BLaER1 treated with 17β-estradiol and CSF1 and Interleukin-3, amounts not matched to agents 10 nM and 100 nM (cell line): ENCODE measurements around the gene PNKP.

Source experiments
- H3K27ac ChIP-seq, 11 experiments: shearing (Covaris generic); formaldehyde crosslinking; 2 replicates each; pipeline ENCODE4 v1.8.1; 2022
- H3K27me3 ChIP-seq, 11 experiments: shearing (Covaris generic); formaldehyde crosslinking; 2 replicates each; pipeline ENCODE4 v1.8.1; 2022
- H3K36me3 ChIP-seq, 11 experiments: shearing (Covaris generic); formaldehyde crosslinking; 2 replicates each; pipeline ENCODE4 v1.8.1; 2022
- H3K4me1 ChIP-seq, 10 experiments: shearing (Covaris generic); formaldehyde crosslinking; 2 replicates each; pipeline ENCODE4 v1.8.1; 2022
- H3K4me2 ChIP-seq, 11 experiments: shearing (Covaris generic); formaldehyde crosslinking; 2 replicates each; pipeline ENCODE4 v1.8.1; 2022
- H3K4me3 ChIP-seq, 10 experiments: shearing (Covaris generic); formaldehyde crosslinking; 2 replicates each; pipeline ENCODE4 v1.8.1; 2022
- H3K9ac ChIP-seq, 11 experiments: shearing (Covaris generic); formaldehyde crosslinking; 2 replicates each; pipeline ENCODE4 v1.8.1; 2022
- H3K9me3 ChIP-seq, 11 experiments: shearing (Covaris generic); formaldehyde crosslinking; replicated peaks in 1 of 11; 2 replicates each; pipeline ENCODE4 v1.8.1; 2022
- H4K20me1 ChIP-seq, 11 experiments: shearing (Covaris generic); formaldehyde crosslinking; 2 replicates each; pipeline ENCODE4 v1.8.1; 2022
- Cebpa-rat ChIP-seq, 11 experiments: shearing (Covaris generic); IDR thresholded peaks; 2 replicates each; pipeline ENCODE4 v1.8.1; 2022

PNKP gene

DNA sequence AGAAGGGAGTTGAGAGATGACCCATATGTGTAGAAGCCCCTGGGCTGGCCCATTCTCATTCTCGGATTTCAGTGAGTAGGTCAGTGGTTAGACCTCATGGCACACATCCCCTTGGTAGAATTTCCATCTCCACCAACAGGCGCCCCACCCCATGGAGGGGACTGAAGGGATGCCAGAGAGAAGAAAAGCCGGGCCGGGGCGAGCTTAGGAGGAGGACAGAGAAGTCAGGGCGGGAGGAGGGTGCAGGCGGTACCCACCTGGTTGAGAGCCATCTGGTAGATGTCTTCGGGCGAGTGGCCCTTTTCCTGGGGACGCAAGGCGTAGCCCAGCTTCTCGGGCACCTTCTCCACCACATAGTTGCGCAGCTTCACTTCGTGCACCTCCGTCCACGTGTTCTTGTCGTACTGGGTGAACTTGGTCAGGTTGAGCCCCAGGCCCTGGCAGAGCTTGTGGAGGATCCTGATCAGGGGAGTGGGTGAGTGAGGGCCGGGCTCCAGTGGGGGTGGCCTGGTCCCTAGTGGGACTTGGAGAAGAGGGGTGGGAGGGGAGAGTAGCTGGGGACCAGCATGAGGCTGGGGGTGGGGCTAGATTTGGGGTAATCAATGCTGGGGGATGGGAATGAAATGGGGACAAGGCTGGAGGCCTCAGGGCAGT lies 26.8 kb upstream of the PNKP start:
- Histone ChIP-seq H3K4me3 (0 out of 20 replicates have a peak overlapping the region, but pooled peaks of 1 of the 10 experiments have one; percentile 29), H3K9me3 (peaks cover 0 to 7% (median 0%) of the 10 kb centered on the region in 11 experiments; a peak in 2 of 22 replicates), H3K4me2 (peak overlapping the region in 4 of 11 experiments; percentile 7 to 100 (median 64); a peak in 6 of 22 replicates)

DNA sequence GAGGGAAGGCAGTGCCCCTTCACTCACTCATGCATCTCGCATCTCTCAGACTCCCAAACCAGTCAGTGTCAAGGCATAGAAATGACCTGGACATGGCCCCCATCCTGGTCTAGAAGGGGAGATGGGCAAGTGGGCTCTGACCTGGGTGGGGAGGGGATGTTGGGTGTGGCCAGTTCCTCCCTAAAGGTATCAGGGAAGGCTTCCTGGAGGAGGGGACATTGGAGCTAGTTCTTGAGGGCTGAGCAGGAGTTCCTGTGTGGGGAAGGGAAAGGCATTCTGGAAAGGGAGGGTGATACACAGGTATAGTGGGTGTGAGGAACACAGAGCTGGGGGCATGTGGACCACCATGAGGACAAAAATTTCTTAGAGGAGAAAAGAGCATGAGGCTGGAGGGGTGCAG lies 25.3 kb upstream of the PNKP start:
- Histone ChIP-seq H4K20me1 (peaks cover 0 to 35% (median 7%) of the 10 kb centered on the region in 11 experiments; a peak in 11 of 22 replicates), H3K4me3 (no peak overlapping the region), H3K4me1 (peaks cover 31 to 75% (median 61%) of the 10 kb centered on the region in 10 experiments), H3K9ac (peak overlapping the region in 1 of 11 experiments; percentile 35; a peak in 1 of 22 replicates), H3K27ac (no peak overlapping the region), H3K36me3 (peaks cover 0 to 39% (median 0%) of the 10 kb centered on the region in 11 experiments; a peak in 5 of 22 replicates), H3K9me3 (peaks cover 0 to 7% (median 0%) of the 10 kb centered on the region in 11 experiments; a peak in 2 of 22 replicates), H3K4me2 (peak overlapping the region in 3 of 11 experiments; percentile 41 to 100 (median 88); a peak in 5 of 22 replicates), H3K27me3 (peaks cover 0 to 14% (median 0%) of the 10 kb centered on the region in 11 experiments; a peak in 6 of 22 replicates)
- TF ChIP-seq Cebpa-rat (IDR thresholded peaks at IDR 0.05): no peak

More for the DNA sequence above, 26.8 kb upstream of the PNKP start:
- Histone ChIP-seq H3K4me1 (peaks cover 44 to 86% (median 72%) of the 10 kb centered on the region in 10 experiments), H3K9ac (peak overlapping the region in 2 of 11 experiments; percentile 29 to 82; a peak in 1 of 22 replicates), H3K27ac (no peak overlapping the region), H3K27me3 (peaks cover 0 to 14% (median 0%) of the 10 kb centered on the region in 11 experiments; a peak in 6 of 22 replicates), H3K36me3 (peaks cover 0 to 32% (median 0%) of the 10 kb centered on the region in 11 experiments; a peak in 5 of 22 replicates), H4K20me1 (peaks cover 0 to 25% (median 7%) of the 10 kb centered on the region in 11 experiments; a peak in 11 of 22 replicates)
- TF ChIP-seq Cebpa-rat (IDR thresholded peaks at IDR 0.05): no peak

DNA sequence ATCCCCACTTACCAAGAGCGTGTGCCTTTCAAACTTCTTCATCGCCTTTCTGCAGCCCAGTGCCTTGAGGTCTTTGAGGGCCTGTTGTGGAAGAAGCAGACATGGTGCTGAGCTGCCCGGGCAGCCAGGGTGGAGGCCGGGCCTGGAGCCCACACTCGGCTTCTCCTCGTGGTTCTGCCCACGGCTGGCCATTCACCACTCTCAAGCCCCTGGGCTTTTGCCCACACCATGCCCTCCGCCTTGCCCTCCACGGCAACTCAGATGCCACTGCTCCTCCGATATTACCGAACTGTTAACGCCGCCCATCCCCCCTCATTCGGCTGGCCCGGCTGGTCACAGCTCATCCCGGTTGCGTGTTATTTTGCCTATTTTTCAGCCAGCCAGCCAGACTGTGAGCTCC lies 24.0 kb upstream of the PNKP start:
- H4K20me1 ChIP-seq: peaks cover 0 to 44% (median 0%) of the 10 kb centered on the region in 11 experiments; a peak in 9 of 22 replicates
- peaks cover 0 to 48% (median 0%) of the 10 kb centered on the region in 11 experiments; a peak in 6 of 22 replicates for H3K36me3 ChIP-seq
- no peak overlapping the region for H3K4me3 ChIP-seq
- peaks cover 0 to 14% (median 0%) of the 10 kb centered on the region in 11 experiments; a peak in 6 of 22 replicates for H3K27me3 ChIP-seq
- peak overlapping the region in 4 of 11 experiments; percentile 23 to 63 (median 41); a peak in 6 of 22 replicates for H3K9ac ChIP-seq
- peak overlapping the region in 9 of 11 experiments; percentile 1 to 65 (median 44); a peak in 12 of 22 replicates for H3K4me2 ChIP-seq
- H3K9me3 ChIP-seq: peaks cover 0 to 7% (median 0%) of the 10 kb centered on the region in 11 experiments; a peak in 2 of 22 replicates
- peak overlapping the region in 2 of 11 experiments; percentile 27 to 42; a peak in 2 of 22 replicates for H3K27ac ChIP-seq
- no peak for TF ChIP-seq Cebpa-rat (IDR thresholded peaks at IDR 0.05)
- peaks cover 27 to 74% (median 56%) of the 10 kb centered on the region in 10 experiments for H3K4me1 ChIP-seq

DNA sequence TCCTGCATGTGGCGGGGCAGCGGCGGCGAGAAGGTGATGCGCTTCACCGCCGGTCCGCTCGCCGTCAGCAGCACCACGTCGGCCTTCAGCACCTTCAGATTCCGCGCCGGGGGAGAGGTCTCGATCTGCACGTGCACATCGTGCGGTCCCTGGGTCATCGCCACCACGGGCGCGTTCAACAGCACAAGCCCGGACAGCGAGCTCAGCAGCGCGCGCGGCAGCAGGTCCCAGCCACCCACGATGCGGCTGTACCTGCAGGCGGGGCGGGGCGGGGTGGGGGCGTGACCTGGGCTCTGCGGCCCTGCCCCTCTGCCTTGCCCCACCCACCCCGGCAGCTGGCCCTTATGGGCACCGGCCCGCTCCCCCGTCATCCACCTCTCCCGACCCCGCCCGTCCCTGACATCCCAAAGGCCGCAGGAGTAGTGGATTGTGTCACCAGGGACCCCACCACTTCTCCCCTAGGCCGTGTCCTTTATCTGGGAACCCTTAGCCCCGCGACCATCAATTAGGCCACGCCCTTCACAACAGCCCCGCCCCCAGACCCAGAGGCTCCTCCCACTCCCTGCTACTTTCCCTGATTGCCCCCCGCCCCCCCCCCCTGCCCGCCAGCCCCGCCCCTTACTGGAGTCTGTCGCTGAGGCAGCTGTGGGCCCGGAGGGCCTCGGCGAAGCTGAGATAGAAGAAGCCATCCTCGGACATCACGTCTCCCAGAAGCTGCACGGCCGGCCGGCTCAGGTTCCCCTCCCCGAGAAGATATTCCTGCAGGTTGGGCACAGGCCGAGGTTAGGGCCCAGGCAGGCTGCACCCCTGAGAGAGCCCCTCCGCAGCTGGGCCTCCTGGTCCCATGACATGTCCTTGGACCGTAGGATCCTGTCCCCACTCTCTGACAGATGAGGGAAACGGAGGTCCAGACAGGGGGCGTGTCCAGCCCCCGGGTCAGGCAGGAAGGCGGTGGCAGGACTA lies 23.3 kb upstream of the PNKP start:
- H3K27ac ChIP-seq: peak overlapping the region in 5 of 11 experiments; percentile 9 to 42 (median 25); a peak in 5 of 22 replicates
- H3K4me3 ChIP-seq: peak overlapping the region; percentile 19 to 58 (median 44); a peak in 14 of 20 replicates
- peak overlapping the region in 7 of 11 experiments; percentile 26 to 63 (median 49); a peak in 9 of 22 replicates for H3K9ac ChIP-seq
- TF ChIP-seq Cebpa-rat (IDR thresholded peaks at IDR 0.05): no peak
- peaks cover 20 to 68% (median 54%) of the 10 kb centered on the region in 10 experiments for H3K4me1 ChIP-seq
- peaks cover 0 to 44% (median 0%) of the 10 kb centered on the region in 11 experiments; a peak in 9 of 22 replicates for H4K20me1 ChIP-seq
- H3K4me2 ChIP-seq: peak overlapping the region; percentile 72 to 97 (median 83)
- H3K27me3 ChIP-seq: peaks cover 0 to 14% (median 0%) of the 10 kb centered on the region in 11 experiments; a peak in 6 of 22 replicates
- peaks cover 0 to 55% (median 1%) of the 10 kb centered on the region in 11 experiments; a peak in 9 of 22 replicates for H3K36me3 ChIP-seq
- H3K9me3 ChIP-seq: peaks cover 0 to 7% (median 0%) of the 10 kb centered on the region in 11 experiments; a peak in 2 of 22 replicates

DNA sequence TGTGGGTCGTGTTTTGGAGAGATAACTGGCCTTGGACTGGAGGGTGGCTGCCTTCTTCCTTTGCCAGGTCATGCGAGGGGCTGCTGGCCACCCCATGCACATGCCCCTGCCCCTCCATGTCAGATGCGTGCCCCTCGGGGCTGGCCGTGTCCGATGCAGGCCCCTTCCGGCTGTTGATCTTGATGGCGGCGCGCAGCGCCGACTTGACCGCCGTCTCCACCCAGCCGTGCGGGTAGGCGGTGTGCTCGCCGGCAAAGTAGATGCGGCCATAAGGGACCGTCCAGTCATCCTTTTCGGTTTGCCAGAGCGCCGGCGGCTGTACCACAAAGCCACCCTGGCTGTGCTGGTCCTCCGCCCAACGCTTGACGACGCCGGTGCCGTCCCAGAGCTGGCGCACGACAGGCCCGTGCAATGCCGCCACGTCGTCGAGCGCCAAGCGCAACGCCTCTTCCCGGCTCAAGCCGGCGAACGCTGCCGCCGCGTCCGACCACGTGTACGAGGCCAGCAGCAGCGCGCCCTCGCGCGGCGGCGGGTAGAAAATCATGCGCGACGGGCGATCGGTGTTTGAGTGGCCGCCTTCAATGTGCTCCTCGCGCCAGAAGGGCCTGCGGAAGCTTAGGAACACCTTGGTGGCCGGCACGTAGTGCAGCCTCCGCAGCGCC lies 22.4 kb upstream of the PNKP start:
- Histone ChIP-seq H3K9ac (peak overlapping the region in 6 of 11 experiments; percentile 26 to 58 (median 51); a peak in 6 of 22 replicates), H3K4me1 (peaks cover 15 to 61% (median 50%) of the 10 kb centered on the region in 10 experiments), H3K27me3 (peaks cover 0 to 14% (median 0%) of the 10 kb centered on the region in 11 experiments; a peak in 6 of 22 replicates), H3K9me3 (peaks cover 0 to 7% (median 0%) of the 10 kb centered on the region in 11 experiments; a peak in 2 of 22 replicates), H4K20me1 (peaks cover 0 to 44% (median 0%) of the 10 kb centered on the region in 11 experiments; a peak in 9 of 22 replicates), H3K4me3 (peak overlapping the region; percentile 19 to 58 (median 44); a peak in 14 of 20 replicates), H3K4me2 (peak overlapping the region; percentile 72 to 97 (median 83)), H3K27ac (peak overlapping the region in 5 of 11 experiments; percentile 9 to 29 (median 25); a peak in 3 of 22 replicates), H3K36me3 (peaks cover 0 to 63% (median 8%) of the 10 kb centered on the region in 11 experiments; a peak in 11 of 22 replicates)
- TF ChIP-seq Cebpa-rat (IDR thresholded peaks at IDR 0.05): no peak

DNA sequence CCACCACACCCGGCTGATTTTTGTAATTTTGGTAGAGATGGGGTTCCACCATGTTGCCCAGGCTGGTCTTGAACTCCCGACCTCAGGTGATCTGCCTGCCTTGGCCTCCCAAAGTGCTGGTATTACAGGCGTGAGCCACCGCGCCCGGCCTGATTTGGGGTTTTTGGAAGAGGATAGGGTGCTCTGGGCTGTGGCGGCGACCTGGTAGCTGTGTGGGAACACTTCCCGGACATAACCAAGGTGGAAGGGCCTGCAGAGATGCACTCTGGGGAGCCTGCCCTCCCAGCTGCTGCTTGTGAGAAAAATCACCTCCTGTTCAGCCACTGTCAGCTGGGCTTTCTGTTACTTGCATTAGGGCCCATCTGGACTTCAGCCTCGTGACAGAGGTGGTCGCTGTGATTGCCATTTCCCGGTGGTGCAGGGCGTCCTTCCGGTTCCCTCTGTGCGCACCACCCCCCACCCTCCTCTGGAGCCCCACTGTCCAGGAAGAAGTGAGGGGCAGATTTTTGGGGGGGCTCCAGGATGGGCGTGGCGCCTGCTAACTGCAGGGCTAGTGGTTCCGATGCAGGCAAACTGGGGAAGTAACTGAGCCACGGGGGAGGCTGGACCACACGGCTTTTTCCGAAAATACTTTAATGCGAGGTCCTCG lies 21.8 kb upstream of the PNKP start:
- Histone ChIP-seq H4K20me1 (peaks cover 0 to 50% (median 0%) of the 10 kb centered on the region in 11 experiments; a peak in 9 of 22 replicates), H3K27ac (no peak overlapping the region), H3K4me3 (no peak overlapping the region), H3K27me3 (peaks cover 0 to 14% (median 0%) of the 10 kb centered on the region in 11 experiments; a peak in 6 of 22 replicates), H3K36me3 (peaks cover 0 to 70% (median 9%) of the 10 kb centered on the region in 11 experiments; a peak in 13 of 22 replicates), H3K4me1 (peaks cover 20 to 62% (median 53%) of the 10 kb centered on the region in 10 experiments), H3K4me2 (peak overlapping the region in 7 of 11 experiments; percentile 72 to 97 (median 84); a peak in 10 of 22 replicates), H3K9ac (no peak overlapping the region), H3K9me3 (peaks cover 0 to 7% (median 0%) of the 10 kb centered on the region in 11 experiments; a peak in 2 of 22 replicates)
- TF ChIP-seq Cebpa-rat (IDR thresholded peaks at IDR 0.05): no peak

DNA sequence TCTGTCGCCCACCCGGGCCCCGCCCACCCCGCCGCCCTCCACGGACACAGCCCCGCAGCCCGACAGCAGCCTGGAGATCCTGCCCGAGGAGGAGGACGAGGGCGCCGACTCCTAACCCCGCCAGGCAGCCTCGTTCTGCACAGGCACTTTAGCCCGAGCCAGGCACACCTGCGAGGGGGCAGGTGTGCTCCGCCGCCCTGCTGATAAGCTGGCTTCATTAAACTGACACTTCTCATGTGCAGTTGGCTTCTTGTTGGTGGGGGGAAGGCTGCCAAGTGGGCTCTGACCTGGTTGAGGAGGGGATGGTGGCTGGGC lies 21.1 kb upstream of the PNKP start:
- H3K27ac ChIP-seq: no peak overlapping the region
- peaks cover 27 to 69% (median 56%) of the 10 kb centered on the region in 10 experiments for H3K4me1 ChIP-seq
- TF ChIP-seq Cebpa-rat (IDR thresholded peaks at IDR 0.05): no peak
- H3K27me3 ChIP-seq: peaks cover 0 to 14% (median 0%) of the 10 kb centered on the region in 11 experiments; a peak in 6 of 22 replicates
- no peak overlapping the region for H3K4me3 ChIP-seq
- peak overlapping the region in 1 of 11 experiments; percentile 18; a peak in 1 of 22 replicates for H3K4me2 ChIP-seq
- H4K20me1 ChIP-seq: peaks cover 0 to 55% (median 0%) of the 10 kb centered on the region in 11 experiments; a peak in 9 of 22 replicates
- H3K36me3 ChIP-seq: peaks cover 4 to 77% (median 16%) of the 10 kb centered on the region in 11 experiments; a peak in 21 of 22 replicates
- H3K9ac ChIP-seq: no peak overlapping the region
- peaks cover 0 to 7% (median 0%) of the 10 kb centered on the region in 11 experiments; a peak in 2 of 22 replicates for H3K9me3 ChIP-seq
